AG09319 (cell line): ENCODE results near the gene BZW2.

Source experiments
- DNase-seq: peaks from one replicate; pipeline ENCODE4 v3.0.0-alpha.2; 2010; ENCODE audit warnings: low read depth; ENCODE audit errors: extremely low read depth
- TF ChIP-seq, protein P1 (sequence below): IDR thresholded peaks from 2 replicates; pipeline ENCODE4 v1.5.1; 2011; ENCODE audit warnings: low read depth, mild to moderate bottlenecking, inconsistent platforms, low read length, moderate library complexity

Gene BZW2

GRCh38 chr7:16611711-16612110 lies 34.3 kb upstream of the BZW2 start:
- no peak for DNase-seq
- TF ChIP-seq, protein P1, sequence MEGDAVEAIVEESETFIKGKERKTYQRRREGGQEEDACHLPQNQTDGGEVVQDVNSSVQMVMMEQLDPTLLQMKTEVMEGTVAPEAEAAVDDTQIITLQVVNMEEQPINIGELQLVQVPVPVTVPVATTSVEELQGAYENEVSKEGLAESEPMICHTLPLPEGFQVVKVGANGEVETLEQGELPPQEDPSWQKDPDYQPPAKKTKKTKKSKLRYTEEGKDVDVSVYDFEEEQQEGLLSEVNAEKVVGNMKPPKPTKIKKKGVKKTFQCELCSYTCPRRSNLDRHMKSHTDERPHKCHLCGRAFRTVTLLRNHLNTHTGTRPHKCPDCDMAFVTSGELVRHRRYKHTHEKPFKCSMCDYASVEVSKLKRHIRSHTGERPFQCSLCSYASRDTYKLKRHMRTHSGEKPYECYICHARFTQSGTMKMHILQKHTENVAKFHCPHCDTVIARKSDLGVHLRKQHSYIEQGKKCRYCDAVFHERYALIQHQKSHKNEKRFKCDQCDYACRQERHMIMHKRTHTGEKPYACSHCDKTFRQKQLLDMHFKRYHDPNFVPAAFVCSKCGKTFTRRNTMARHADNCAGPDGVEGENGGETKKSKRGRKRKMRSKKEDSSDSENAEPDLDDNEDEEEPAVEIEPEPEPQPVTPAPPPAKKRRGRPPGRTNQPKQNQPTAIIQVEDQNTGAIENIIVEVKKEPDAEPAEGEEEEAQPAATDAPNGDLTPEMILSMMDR: no peak

GRCh38 chr7:16615228-16615627 lies 30.8 kb upstream of the BZW2 start:
- TF ChIP-seq, protein P1: no peak
- no peak for DNase-seq

GRCh38 chr7:16616122-16616521 lies 29.9 kb upstream of the BZW2 start:
- TF ChIP-seq, protein P1: no peak
- no peak for DNase-seq

DNA sequence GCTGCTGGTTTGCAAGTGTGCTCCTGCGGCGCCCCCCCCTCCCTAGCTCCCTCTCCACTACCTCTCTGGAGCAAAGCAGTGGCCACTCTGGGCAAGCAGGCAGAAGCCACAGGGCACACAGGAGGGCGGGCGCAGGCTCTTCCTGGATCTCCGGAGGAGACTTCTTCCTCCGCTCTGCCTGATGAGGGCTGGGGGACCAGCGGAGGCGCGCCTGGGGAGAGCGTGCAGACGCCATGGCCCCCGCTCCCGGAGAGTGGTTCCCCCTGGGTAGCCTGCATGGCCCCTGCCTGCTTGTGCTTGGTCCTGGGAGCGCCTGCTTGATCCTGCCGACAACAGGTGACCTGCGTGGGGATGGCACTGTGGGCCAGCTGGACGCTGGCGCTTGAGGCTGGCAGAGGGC lies 29.4 kb upstream of the BZW2 start:
- DNase-seq: no peak
- TF ChIP-seq, protein P1: no peak

DNA sequence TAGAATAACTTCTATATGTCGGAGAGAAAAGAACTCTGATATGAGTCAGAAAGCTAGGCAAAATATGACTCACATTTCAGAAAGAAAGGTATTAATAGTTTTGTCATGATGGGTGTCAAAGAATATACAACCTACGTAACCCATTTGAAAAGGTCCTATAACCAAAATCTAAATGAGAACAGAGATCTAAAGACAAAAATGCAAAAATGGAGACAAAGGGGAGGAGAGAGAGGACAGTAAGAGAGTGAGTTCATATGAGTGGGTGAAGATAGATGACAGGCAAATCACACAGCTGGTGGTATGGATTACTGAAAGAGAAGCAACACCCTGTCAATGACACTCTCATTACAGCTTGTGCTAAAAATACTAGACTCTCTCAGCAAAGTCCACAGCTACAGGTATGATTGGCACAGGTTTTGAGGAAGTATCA lies 26.0 kb upstream of the BZW2 start:
- TF ChIP-seq, protein P1: no peak
- DNase-seq: no peak

GRCh38 chr7:16626388-16626787 lies 19.6 kb upstream of the BZW2 start:
- TF ChIP-seq, protein P1: no peak

DNA sequence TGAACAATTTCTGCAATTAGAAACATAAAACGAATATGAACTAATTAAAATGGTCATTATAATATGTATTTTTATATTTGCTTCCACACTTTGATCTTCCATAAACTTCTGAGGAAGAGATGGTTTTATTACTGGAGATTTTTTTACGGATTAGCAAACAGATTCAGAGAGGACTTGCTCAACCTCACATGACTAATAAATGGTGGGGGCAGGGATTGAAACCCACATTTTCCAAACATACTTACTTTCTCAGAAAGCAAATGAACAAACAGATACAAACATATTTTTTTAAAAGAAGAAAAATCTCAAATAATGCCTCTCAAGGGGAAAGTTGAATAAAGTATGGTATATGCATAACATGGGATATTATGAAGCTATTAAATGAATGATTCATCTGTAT lies 18.7 kb upstream of the BZW2 start:
- DNase-seq: no peak
- TF ChIP-seq, protein P1: no peak

More at GRCh38 chr7:16626388-16626787, 19.6 kb upstream of the BZW2 start:
- DNase-seq: no peak

- TF ChIP-seq, protein P1: no peak
- DNase-seq: no peak
Measured at GRCh38 chr7:16630654-16631053, 15.3 kb upstream of the BZW2 start.
